Activated CD4-positive, alpha-beta T cell treated with anti-CD3 and anti-CD28 coated beads, Interleukin-2, amount 50 U/mL, for 48 hours (primary cell): ENCODE data around the gene PACSIN2.
"Not testable (repeated sequence)": the region's sequence is repeated elsewhere in the genome, so short reads cannot be mapped to it uniquely, and the experiment has no call there.

Source experiments
- DNase-seq, 2 experiments: peaks; one replicate each; pipeline ENCODE4 v3.0.0-alpha.2; 2020

PACSIN2 gene

DNA sequence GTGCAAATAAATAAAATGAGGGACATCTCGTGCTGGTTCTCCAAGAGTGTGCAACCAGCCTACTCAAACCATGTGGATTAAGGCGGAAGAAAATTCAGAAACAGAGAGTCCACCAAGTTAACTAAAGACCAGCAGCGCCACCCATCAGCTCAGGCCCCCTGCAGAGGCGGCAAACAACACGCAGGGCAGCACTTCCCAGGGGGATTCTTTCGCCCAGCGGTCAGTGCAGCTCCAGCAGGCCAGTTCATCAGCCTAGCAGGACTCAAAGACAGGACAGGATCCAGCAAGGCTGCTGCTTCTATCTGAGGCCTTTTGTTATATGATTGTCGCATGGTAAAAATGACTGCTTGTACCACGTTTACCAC lies 51.7 kb downstream of the PACSIN2 start:
- no peak for DNase-seq

GRCh38 chr22:42962295-42963230 lies 52.4 kb downstream of the PACSIN2 start:
- no peak for DNase-seq

- no peak for DNase-seq
These were observed 53.1 kb downstream of the PACSIN2 start for GRCh38 chr22:42961810-42962209.

DNA sequence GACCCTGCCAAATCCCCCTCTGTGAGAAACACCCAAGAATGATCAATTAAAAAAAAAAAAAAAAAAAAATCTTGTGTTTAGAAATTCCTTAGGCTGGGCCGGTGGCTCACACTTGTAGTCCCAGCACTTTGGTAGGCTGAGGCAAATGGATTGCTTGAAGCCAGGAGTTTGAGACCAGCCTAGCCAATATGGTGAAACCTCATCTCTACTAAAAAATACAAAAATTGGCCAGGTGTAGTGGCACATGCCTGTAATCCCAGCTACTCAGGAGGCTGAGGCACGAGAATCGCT lies 53.6 kb downstream of the PACSIN2 start:
- not testable (repeated sequence) for DNase-seq

DNA sequence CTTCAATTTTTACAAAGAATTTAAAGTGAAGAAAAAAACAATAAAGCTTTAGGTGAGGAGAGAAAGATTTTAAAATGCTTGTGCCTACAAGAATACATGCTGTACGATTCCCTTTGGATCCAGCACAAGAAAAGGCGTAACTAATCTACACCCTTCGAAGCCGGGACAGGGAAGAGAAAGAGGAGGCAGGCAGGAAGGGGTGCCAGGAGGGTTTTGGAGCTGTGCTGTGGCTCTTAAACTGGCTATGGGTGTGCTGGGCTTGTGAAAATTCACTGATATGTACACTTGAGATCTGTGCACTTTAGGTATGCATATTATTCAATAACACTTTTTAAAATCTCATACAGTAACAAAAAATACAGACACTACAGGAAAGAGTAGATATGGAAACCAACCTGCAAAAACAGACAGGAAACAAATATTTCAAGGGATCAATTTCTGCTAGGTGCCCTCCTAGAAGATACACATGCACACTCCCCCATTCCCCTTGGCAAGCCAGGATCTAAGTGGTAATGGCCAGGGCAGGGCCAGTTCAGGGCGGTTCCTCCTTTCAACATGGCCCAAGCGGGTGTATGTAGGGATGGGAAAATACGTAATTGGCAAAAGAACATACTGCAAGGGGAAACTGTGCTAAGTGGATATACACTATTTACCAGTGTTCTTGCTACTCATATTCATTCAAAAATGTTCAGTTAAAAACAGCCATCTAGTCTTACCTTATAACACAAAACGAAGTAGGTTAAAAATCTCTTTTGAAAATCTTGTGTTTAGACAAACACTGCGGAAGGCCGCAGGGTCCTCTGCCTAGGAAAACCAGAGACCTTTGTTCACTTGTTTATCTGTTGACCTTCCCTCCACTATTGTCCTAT lies 54.2 kb downstream of the PACSIN2 start:
- no peak for DNase-seq

- no peak for DNase-seq
These were observed 55.1 kb downstream of the PACSIN2 start for GRCh38 chr22:42959576-42960509.

GRCh38 chr22:42958937-42959336 lies 56.0 kb downstream of the PACSIN2 start:
- DNase-seq = no peak

DNA sequence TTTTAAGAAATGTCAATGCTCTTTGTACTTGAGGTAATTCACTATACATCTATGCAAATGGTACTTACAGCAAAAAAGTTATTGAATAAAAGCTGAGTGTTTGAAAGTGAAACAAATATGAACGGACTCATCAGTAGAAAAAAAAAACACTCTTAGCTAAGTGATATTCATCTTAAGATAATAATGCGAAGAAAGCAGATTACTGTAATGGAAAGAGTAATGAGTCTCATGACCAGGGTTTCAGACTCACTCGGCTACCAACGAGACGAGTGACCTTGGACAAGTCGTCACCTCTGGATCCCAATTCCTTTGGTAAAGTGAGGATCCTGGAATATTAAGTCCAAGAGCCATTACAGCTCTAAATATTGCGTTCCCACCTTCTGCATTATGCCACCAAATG lies 57.0 kb downstream of the PACSIN2 start:
- DNase-seq = no peak

GRCh38 chr22:42957544-42957943 lies 57.4 kb downstream of the PACSIN2 start:
- no peak for DNase-seq

DNA sequence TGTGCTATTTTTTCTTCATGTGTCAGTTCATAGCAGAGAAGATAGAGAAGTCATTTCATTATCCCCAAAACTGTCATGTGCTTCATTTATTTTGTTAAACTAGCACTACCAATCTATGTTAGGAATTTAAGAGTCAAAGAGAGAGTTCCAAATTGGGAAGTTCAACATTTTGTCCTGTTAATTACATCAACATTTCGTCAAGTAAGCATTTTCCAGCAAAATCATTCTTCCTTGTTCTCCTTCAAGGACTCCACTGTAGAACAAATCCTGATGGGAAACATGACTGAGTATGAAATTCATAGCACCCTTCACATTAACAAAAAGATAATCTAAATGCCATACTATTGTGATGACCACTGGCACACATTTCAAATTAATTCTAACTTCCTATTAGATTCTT lies 59.1 kb downstream of the PACSIN2 start:
- no peak for DNase-seq

- DNase-seq = no peak
These were observed 59.8 kb downstream of the PACSIN2 start for GRCh38 chr22:42955087-42955635.

DNA sequence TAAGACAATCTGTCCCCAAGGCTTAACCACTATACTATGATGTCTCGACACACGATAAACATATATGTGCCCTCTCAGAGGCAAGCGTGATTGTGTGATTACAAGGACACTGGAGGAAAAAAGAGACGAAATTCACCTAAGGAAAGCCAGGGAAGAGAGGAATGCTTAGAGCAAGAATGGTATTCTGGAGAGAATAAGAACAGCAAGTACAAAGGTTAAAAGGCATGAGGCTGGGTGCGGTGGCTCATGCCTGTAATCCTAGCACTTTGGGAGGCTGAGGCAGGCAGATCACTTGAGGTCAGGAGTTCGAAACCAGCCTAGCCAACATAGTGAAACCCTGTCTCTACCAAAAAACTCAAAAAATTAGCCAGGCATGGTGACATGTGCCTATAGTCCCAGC lies 61.2 kb downstream of the PACSIN2 start:
- DNase-seq = not testable (repeated sequence)

- DNase-seq = no peak
These were observed 63.7 kb downstream of the PACSIN2 start for GRCh38 chr22:42951093-42951710.

GRCh38 chr22:42950281-42950680 lies 64.7 kb downstream of the PACSIN2 start:
- DNase-seq = no peak

DNA sequence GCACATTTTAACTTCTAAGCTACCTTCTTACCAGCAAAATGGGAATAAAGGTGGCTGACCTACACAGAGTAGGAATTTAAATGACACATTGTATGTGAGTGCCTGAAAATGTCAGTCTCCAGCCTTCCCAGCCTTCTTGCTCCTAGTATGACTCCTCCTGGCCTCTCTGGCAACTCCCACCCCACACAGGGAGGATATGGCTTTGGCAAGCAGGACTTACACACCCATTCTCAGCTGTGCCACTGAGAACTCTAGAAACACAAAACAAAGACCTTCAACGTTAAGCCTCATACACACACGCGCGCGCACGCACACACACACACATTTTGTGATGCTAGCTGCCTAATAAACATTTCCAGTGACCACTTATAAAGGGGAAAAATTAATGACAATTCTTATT lies 65.8 kb downstream of the PACSIN2 start:
- no peak for DNase-seq

- DNase-seq = no peak
These were observed 66.7 kb downstream of the PACSIN2 start for GRCh38 chr22:42948294-42948693.

GRCh38 chr22:42947211-42947990 lies 67.5 kb downstream of the PACSIN2 start:
- DNase-seq = no peak

DNA sequence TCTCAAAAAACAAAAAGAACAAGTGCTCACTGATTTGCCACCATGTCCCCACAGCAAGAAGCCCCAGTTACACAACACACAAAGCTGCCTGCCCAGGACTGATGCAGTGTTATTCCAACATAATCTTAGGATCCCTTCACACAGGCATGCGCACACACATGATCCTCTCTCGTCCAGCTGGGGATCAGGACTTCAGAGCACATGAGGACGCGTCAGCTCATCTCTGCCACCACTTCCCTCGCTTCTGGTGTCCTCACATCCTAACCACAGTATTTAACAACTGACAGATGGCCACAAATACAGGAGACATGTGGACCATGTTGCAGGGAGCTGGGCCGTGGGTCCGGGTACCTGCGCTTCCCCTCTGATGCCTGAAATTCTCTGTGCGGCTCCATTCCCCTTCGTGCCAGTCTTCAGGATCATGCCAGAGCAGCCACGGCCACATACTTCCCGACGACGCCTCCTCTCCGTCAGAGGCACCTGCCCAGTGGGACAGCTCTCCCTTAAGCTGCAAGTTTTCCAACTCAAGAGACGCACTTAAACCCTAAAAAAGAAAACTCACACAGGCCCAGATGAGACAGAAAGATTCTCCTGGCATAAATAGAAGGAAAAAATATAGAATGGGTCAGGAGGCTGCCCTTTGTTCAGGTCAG lies 68.3 kb downstream of the PACSIN2 start:
- no peak for DNase-seq

DNA sequence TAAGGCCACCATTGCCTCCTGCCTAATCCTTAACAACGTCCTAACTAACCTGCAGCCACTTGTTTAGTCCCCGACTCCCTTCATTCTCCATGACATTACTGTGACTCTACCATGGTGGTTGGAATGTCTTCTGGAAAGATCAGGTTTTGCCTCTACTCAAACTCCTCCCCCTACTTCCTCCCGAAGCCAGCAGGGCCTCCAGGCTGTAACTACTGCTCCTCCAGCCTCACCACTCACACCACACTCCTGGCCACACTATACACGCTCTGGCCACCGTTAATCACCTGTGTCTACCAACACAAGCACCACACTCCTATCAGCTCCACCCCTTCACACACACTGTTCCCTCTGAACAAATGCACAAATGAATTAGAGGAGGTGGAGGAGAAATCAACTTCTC lies 69.2 kb downstream of the PACSIN2 start:
- no peak for DNase-seq

- no peak for DNase-seq
These were observed 69.9 kb downstream of the PACSIN2 start for GRCh38 chr22:42945027-42945426.

GRCh38 chr22:42944409-42944808 lies 70.5 kb downstream of the PACSIN2 start:
- DNase-seq = no peak
